ENCODE results near the gene GPC6. TPM values are rescaled to one million over a fixed set of nuclear protein-coding genes. Genes with fewer than 3 reads are reported as not detected.

The GPC6 gene
- total and polyA plus RNA-seq, 2 experiments from 2014 or later = 14.4 to 20.8 TPM

DNA sequence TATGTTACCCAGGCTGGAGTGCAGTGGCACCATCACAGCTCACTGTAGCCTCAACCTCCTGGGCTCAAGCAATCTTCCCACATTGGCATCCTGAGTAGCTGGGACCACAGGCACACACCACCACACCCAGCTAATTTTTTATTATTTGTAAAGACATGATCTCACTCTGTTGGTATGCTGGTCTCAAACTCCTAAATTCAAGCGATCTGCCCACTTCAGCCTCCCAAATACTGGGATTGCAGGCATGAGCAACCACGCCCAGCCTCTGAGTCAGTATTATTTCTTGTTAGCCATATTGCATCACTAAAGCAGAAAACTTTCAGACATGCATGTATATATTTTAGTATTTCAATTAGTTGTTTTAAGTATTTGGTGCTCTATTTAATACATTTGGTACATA is 376.4 kb downstream of the GPC6 start:
- Histone ChIP-seq H3K9me2 (ENCODE audit: insufficient read depth) (no peaks in the 10 kb centered on the region), H3F3A (ENCODE audit: insufficient read depth) (peaks cover 14% of the 10 kb centered on the region; the same call in 1 of the 2 replicates), H2AFZ (peak overlapping the region; percentile 15; the same call in 1 of the 2 replicates), H3K79me2 (ENCODE audit: insufficient read depth) (no peaks in the 10 kb centered on the region), H3K27ac (peak overlapping the region; percentile 59), H3K9me3 (ENCODE audit: low read depth) (no peaks in the 10 kb centered on the region), H3K4me3 (no peak overlapping the region), H3K36me3 (ENCODE audit: low read depth) (no peaks in the 10 kb centered on the region), H3K9ac (no peak overlapping the region), H3K4me1 (ENCODE audit: insufficient read depth) (peaks cover 16% of the 10 kb centered on the region), H3K27me3 (replicated peaks; ENCODE audit: insufficient read depth) (no peaks in the 10 kb centered on the region), H3K4me2 (ENCODE audit: unreplicated experiment) (peak overlapping the region; percentile 9), H4K20me1 (ENCODE audit: insufficient read depth) (no peaks in the 10 kb centered on the region)
- DNase-seq = peak; percentile 95
- WGBS, 2 experiments (ENCODE audit: low coverage in 1 of 2, low lambda C conversion rate in 2 of 2, missing lambda C conversion rate in 2 of 2) = 0 to 2% methylated on average over 2 of the region's 2 CpGs
- TF ChIP-seq EZH2phosphoT487 (IDR thresholded peaks at IDR 0.05; ENCODE audit: insufficient read depth, low read depth) (no peak), EZH2 (IDR thresholded peaks at IDR 0.05; ENCODE audit: insufficient read depth, poor library complexity, severe bottlenecking) (no peak)
- in situ Hi-C loops (cut with MboI) = no loop called here

DNA sequence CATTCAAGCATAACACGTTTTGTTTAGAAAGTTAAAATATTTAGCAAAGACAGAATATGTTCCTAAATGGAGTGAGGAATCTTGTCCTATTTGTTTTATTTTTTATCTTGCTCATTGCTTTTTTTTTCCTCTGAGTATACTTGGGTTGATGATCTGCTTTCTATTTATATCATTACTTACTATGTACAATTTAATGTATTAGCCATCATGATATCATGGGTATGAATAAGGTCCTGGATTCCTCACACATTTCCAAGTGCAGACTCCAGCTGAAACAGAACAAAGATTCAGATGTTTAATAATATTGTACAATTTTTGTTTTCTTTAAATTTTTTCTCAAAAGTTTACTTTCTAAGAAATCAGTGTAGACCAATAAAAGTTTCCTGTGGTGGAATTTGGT is 388.2 kb downstream of the GPC6 start:
- Histone ChIP-seq H3K27ac (no peak overlapping the region), H3K27me3 (replicated peaks; ENCODE audit: insufficient read depth) (no peaks in the 10 kb centered on the region), H3K9me3 (ENCODE audit: low read depth) (no peaks in the 10 kb centered on the region), H3K79me2 (ENCODE audit: insufficient read depth) (no peaks in the 10 kb centered on the region), H2AFZ (no peak overlapping the region), H3K9ac (no peak overlapping the region), H3K9me2 (ENCODE audit: insufficient read depth) (no peaks in the 10 kb centered on the region), H4K20me1 (ENCODE audit: insufficient read depth) (no peaks in the 10 kb centered on the region), H3F3A (ENCODE audit: insufficient read depth) (peaks cover under 1% of the 10 kb centered on the region; the same call in 1 of the 2 replicates), H3K4me3 (no peak overlapping the region), H3K4me2 (ENCODE audit: unreplicated experiment) (peak overlapping the region; percentile 33), H3K4me1 (ENCODE audit: insufficient read depth) (peaks cover 15% of the 10 kb centered on the region), H3K36me3 (ENCODE audit: low read depth) (no peaks in the 10 kb centered on the region)
- 16 to 23% methylated on average over 1 of the region's 1 CpG for WGBS, 2 experiments (ENCODE audit: low coverage in 1 of 2, low lambda C conversion rate in 2 of 2, missing lambda C conversion rate in 2 of 2)
- DNase-seq = peak; percentile 72
- TF ChIP-seq EZH2 (IDR thresholded peaks at IDR 0.05; ENCODE audit: insufficient read depth, poor library complexity, severe bottlenecking) = no peak
- no peak for TF ChIP-seq EZH2phosphoT487 (IDR thresholded peaks at IDR 0.05; ENCODE audit: insufficient read depth, low read depth)
- in situ Hi-C loops (cut with MboI) = no loop called here

DNA sequence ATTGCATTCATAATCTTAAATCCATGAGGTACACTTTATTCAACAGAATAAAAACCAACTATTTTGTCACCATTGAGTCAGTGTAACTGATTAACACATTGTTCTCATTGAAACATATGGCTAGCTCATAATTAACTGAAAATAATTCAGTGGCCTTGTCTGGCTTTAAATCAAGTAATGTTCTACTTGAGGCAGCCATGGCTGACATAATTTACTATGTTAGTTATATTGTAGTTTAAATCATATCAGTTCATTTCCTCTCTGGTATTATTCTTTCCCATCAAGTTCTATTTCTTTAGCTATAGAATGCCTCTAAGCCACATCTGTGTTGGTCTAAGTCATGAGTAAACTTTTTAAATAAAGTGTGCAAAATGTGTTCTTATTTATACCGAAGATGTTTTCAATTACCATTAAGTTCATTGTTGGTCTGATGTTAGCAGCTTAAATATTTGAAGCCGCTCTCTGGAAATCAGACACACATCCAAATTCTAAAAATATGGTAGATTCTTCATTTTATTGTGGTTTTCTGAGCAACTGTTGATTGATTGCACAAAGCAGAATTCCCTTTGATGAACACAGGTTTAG is 393.7 kb downstream of the GPC6 start:
- Histone ChIP-seq H3K79me2 (ENCODE audit: insufficient read depth) (no peaks in the 10 kb centered on the region), H3K4me2 (ENCODE audit: unreplicated experiment) (peak overlapping the region; percentile 1)
- 0 to 1% methylated on average over 2 of the region's 2 CpGs for WGBS, 2 experiments (ENCODE audit: low coverage in 1 of 2, low lambda C conversion rate in 2 of 2, missing lambda C conversion rate in 2 of 2)

DNA sequence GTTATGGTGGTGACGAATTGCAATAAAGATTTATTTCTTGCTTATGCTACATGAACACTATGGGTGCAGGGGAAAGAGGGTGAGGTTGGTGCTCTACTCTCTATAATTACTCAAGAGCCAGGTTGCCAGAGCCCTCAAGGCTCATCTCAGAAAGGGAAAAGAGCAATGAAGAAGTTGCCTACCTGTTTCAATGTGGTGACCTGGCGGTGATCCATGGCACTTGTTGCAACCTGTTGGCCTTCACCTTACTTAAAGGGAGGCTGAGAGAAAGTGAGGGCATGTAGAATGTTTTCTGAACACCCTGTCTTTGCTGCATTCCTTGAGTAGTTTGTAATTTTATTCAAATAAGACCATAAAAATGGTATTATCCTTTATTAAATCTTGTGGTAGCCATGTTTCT is 394.4 kb downstream of the GPC6 start:
- Histone ChIP-seq H4K20me1 (ENCODE audit: insufficient read depth) (no peaks in the 10 kb centered on the region), H3K4me2 (ENCODE audit: unreplicated experiment) (no peak overlapping the region), H3K27me3 (replicated peaks; ENCODE audit: insufficient read depth) (no peaks in the 10 kb centered on the region), H3K9ac (no peak overlapping the region), H3K9me2 (ENCODE audit: insufficient read depth) (no peaks in the 10 kb centered on the region), H3K4me3 (no peak overlapping the region), H2AFZ (no peak overlapping the region), H3K9me3 (ENCODE audit: low read depth) (no peaks in the 10 kb centered on the region), H3K79me2 (ENCODE audit: insufficient read depth) (no peaks in the 10 kb centered on the region), H3K27ac (no peak overlapping the region), H3K36me3 (ENCODE audit: low read depth) (no peaks in the 10 kb centered on the region), H3K4me1 (ENCODE audit: insufficient read depth) (peaks cover 15% of the 10 kb centered on the region), H3F3A (ENCODE audit: insufficient read depth) (peaks cover 13% of the 10 kb centered on the region)
- in situ Hi-C loops (cut with MboI) = no loop called here
- WGBS, 2 experiments (ENCODE audit: low coverage in 1 of 2, low lambda C conversion rate in 2 of 2, missing lambda C conversion rate in 2 of 2) = 77 to 78% methylated on average over 2 of the region's 2 CpGs
- TF ChIP-seq EZH2phosphoT487 (IDR thresholded peaks at IDR 0.05; ENCODE audit: insufficient read depth, low read depth) (no peak), EZH2 (IDR thresholded peaks at IDR 0.05; ENCODE audit: insufficient read depth, poor library complexity, severe bottlenecking) (no peak)
- DNase-seq = no peak

More for the DNA sequence above, 393.7 kb downstream of the GPC6 start:
- H3K27me3 ChIP-seq (replicated peaks; ENCODE audit: insufficient read depth) = no peaks in the 10 kb centered on the region
- H3K27ac ChIP-seq = no peak overlapping the region
- no peaks in the 10 kb centered on the region for H4K20me1 ChIP-seq (ENCODE audit: insufficient read depth)
- no peak overlapping the region for H3K9ac ChIP-seq
- TF ChIP-seq EZH2 (IDR thresholded peaks at IDR 0.05; ENCODE audit: insufficient read depth, poor library complexity, severe bottlenecking) (no peak), EZH2phosphoT487 (IDR thresholded peaks at IDR 0.05; ENCODE audit: insufficient read depth, low read depth) (0 out of 2 replicates have a peak, but pooled peaks have one; percentile 62)
- no peak overlapping the region for H2AFZ ChIP-seq
- no peaks in the 10 kb centered on the region for H3K9me3 ChIP-seq (ENCODE audit: low read depth)
- no peak overlapping the region for H3K4me3 ChIP-seq
- H3F3A ChIP-seq (ENCODE audit: insufficient read depth) = peaks cover 13% of the 10 kb centered on the region
- H3K36me3 ChIP-seq (ENCODE audit: low read depth) = no peaks in the 10 kb centered on the region
- DNase-seq = peak; percentile 63
- peaks cover 16% of the 10 kb centered on the region for H3K4me1 ChIP-seq (ENCODE audit: insufficient read depth)
- in situ Hi-C loops (cut with MboI) = no loop called here
- no peaks in the 10 kb centered on the region for H3K9me2 ChIP-seq (ENCODE audit: insufficient read depth)

Data from GM23248 (cell line).